Tongue (tissue), 2 donors: ENCODE data around the gene ROBO1. TPM values are rescaled to one million over a fixed set of nuclear protein-coding genes. Genes with fewer than 3 reads are reported as not detected.
A peak's percentile ranks its signal among the peaks of the same experiment; 100 is the strongest.

Experiments used
- DNase-seq: peaks from one replicate; pipeline ENCODE4 v3.0.0-alpha.2; 2015
- total RNA-seq: library from RNA; depleted of rRNA; stranded (reverse); fragments of >200 nt; gene quantifications from one replicate; pipeline ENCODE4 v1.2.3, GENCODE V29; 2014

The ROBO1 gene
- total RNA-seq, 1 donor from 2014 or later = 79.3 TPM

DNA sequence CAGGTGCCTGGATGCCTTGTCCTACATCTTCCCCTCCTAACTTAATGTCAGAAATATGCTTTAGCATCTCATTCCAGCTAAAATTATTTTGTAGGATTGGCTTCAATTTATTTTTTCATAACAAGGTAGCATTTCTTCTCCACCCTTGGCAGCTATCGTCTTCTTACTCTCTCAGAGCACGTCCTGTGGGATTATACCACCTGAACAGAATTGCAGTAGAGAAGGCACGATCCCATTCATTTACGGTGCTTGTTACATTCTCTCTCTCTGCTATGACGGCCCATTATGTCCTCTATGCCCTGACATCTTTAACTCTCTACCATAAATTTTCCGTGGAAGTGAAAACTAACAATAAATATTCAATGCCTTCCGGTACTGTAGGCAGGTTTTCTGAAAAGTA lies 103.3 kb downstream of the ROBO1 start:
- DNase-seq = no peak

GRCh38 chr3:79661896-79662295 lies 105.9 kb downstream of the ROBO1 start:
- peak; percentile 9 for DNase-seq

DNA sequence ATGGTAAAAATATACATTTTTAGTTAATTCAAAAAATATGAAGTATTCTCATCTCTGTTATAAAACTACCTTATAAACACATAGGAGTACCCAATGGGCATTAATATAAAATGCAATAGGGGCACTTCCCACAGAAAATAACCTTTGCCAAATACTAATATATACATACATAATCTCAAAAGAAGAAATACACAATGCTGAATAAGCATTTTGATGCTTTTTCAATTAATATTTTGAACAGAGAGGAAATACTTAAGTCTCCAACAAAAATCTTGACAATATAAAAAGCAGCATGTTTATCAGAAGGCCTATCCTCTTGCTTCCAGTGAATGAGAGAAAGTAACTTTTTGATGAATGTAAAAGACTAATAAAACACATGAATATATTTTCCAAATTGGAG lies 110.7 kb downstream of the ROBO1 start:
- DNase-seq = no peak

- DNase-seq = no peak
Observed at GRCh38 chr3:79654019-79654418, 113.8 kb downstream of the ROBO1 start.

DNA sequence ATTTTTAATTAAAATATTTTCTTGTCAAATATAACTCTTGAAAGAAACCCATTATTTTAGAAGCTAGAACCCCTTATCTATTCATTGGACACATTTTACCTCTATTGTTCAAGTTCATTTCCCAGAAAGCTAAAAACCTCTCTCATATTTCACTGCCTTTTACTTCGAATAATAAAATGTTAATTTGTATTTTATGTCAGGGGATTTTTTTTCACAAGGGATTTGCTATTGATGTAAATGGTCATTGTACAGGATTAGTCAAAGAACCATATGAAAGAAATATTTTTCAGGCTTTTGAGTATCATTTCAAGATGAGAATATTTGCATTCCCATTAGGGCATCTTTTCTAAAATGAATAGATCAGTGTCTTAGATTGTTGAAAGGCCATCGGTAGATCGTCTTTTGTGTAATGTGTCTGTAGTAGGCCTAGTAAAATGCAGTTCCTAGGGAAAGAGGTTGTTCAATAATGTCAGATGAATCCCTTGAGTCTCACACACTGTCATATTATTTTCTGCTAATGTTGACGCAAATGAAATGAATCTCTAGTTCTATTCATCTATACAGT lies 114.5 kb downstream of the ROBO1 start:
- DNase-seq = no peak

DNA sequence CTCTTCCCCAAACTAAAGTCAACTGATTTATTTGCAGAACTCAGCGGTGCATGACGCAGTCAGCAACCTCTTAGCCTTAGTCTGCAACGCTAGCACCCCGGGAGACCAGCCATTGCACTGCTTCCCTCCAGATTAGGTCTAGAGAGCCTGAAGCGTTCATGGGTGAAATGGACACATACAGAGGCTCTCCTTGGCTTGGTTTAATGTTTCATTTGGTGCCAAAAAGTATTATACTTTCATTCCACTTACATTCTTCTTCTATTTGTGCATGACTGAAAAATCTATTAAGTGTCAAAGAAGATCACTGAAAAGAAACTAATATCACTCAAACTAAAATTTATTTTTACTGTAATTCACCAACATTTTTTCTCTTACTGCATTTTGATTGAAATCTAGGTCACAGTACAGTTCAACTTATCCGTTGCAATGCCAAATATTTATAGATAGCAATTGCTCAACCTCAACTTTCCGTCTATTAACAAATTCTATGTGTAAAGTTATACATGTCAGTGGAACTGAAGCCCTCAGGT lies 116.2 kb downstream of the ROBO1 start:
- peak; percentile 3 for DNase-seq

- DNase-seq = no peak
Observed at GRCh38 chr3:79639855-79640254, 127.9 kb downstream of the ROBO1 start.

- no peak for DNase-seq
Observed at GRCh38 chr3:79636372-79636771, 131.4 kb downstream of the ROBO1 start.

DNA sequence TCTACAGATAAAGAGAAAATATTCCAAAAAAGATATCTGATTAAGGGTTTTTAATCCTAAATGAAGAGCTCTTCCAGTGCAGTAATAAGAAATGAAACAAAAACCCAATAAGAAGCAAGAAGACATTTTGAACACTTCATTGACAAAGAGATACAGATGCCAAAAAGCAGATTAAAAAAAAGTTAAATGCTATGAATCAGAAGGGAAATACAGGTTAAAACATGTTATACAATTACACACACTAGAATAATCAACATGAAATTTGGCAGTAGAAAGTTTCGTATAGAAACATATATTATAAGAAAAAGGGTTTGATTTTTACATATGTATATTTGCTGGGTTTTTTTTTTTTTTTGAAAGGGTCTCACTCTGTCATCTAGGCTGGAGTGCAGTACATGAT lies 135.0 kb downstream of the ROBO1 start:
- DNase-seq = no peak

- no peak for DNase-seq
Observed at GRCh38 chr3:79618883-79619282, 148.9 kb downstream of the ROBO1 start.

- DNase-seq = no peak
Observed at GRCh38 chr3:79606414-79606813, 161.4 kb downstream of the ROBO1 start.

GRCh38 chr3:79604681-79605080 lies 163.1 kb downstream of the ROBO1 start:
- no peak for DNase-seq

DNA sequence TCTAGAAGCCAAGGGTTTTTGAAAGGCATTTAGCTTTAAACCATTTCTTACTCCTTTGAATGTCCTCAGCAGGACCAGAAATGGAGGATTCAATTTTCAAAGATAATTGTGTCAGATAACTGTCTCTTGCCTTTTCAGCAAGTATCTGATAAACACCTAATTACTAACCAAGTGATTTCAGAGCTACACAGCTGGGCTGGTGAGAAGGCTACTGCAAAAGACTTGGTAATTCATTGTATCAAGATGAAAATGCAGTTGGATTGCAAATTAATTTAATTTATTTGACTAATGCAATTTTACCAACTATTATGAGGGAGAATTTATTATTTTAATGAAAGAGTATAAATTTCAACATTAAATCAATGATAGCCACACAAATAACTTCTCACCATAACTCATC lies 165.4 kb downstream of the ROBO1 start:
- no peak for DNase-seq

GRCh38 chr3:79598594-79598993 lies 169.2 kb downstream of the ROBO1 start:
- DNase-seq = peak; percentile 11

DNA sequence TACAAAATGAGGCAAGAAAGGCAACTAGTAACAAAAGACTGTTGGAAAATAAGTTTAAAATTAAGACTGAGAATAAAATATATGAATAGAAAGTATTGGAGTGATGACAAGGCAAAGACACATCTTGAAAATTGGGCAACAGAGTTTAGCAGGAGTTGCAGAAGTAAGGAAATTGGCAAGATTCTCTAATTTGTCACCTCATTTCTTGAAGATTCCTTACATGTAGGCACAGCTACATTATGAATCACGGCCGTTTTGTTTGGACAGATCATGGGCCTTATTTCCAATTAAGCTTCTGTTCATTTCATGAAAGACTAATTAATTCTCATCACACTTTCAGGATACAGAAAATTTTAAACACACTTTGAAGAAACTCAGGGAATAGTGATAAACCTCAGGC lies 170.1 kb downstream of the ROBO1 start:
- DNase-seq = no peak

DNA sequence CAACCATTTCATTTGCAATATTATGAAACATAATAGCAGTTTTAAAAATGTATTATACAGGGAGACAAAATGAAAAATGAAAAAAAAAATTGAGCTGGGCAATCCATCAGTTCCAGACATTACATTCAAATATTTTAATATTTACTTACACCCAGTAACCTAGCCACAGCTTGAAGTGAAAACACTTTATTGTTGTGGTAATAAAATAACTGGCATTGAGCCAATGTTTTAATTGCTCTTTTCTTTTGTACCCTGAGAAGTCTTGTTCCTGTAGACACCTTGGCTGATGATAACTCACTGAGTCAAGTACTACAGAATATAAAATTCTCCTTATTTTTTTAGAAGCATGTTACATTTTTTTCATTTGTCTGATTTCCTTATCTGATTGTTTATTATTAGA lies 180.6 kb downstream of the ROBO1 start:
- DNase-seq = no peak

DNA sequence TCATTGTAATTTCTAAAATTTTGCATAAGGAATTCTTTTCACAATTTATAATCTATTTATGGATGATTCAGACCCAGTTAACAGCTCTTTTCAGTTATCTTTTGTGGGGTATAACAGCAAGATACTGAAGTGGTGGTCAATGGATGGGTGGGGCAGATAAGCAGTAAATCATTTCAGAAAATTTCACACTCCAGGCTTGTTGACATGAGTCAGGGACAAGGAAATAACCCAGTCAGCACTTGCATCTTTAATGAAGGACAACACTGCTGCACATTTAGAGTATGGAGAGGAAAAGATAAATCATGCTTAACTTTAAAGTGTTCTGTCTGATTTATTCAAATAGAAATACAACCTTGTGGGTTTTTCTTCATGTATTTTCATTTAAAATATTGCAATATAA lies 181.6 kb downstream of the ROBO1 start:
- no peak for DNase-seq

- no peak for DNase-seq
Observed at GRCh38 chr3:79572930-79573329, 194.9 kb downstream of the ROBO1 start.

- no peak for DNase-seq
Observed at GRCh38 chr3:79568938-79569337, 198.9 kb downstream of the ROBO1 start.

GRCh38 chr3:79564192-79564591 lies 203.6 kb downstream of the ROBO1 start:
- DNase-seq = no peak

DNA sequence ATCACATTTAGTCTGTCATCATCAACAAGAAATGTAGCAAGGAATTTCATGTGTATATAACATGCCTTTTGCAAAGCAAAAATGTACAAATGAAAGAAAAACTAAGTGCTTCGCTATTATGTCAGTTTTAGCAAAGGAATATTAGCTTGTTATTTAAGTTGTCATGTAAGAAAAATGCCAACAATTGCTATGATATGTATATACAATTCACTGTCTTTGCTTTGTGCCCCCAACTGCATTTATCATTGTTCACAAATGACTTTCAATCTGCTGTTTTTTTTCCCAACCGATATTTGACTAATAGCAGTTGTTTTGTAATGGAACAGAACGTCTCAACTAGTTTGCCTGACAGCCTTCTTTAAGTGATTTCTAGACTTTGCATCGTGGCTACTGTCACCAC lies 207.1 kb downstream of the ROBO1 start:
- DNase-seq = no peak

GRCh38 chr3:79558943-79559342 lies 208.9 kb downstream of the ROBO1 start:
- DNase-seq = no peak

- no peak for DNase-seq
Observed at GRCh38 chr3:79555655-79556054, 212.1 kb downstream of the ROBO1 start.

DNA sequence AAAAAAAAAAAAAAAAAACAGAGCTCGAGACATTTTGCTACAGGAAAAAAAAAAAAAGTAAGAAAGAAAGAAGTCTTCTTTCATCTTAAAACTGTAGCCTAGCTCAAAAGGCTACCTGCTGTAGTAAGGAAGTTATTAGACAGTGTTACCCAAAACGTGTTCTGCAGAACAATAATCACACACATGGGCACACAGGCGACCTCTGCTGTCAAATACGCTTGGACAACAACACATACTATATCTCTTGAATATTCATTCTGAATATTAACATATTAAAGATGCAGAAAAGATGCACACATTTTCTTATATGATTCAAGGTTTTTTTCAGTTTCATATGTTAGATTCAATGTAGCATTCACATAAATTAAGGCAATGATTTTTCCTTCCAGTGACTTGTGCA lies 215.8 kb downstream of the ROBO1 start:
- DNase-seq = no peak

GRCh38 chr3:79551321-79551892 lies 216.4 kb downstream of the ROBO1 start:
- DNase-seq = no peak
